RWPE1 (cell line): ENCODE data around the gene NAA30.

Experiments
- CTCF ChIA-PET: fragments of 350-600 bp; sonication (Branson Sonifier 250); formaldehyde crosslinking; extraction: SDS; loops from one replicate; lab custom pipeline; 2021; lab: Yijun Ruan, JAX
- POLR2A ChIA-PET: fragments of 400-600 bp; formaldehyde crosslinking; extraction: SDS; loops from one replicate; lab custom pipeline; 2020; ENCODE audit warnings: antibody characterized with exemption; ENCODE audit not compliant: low non-redundant PET; lab: Yijun Ruan, JAX
- DNase-seq: peaks from one replicate; pipeline ENCODE4 v3.0.0; 2012; ENCODE audit warnings: low spot score
- H3K27ac ChIP-seq: fragments of 450-650 bp; 2 replicates; pipeline ENCODE4 v1.5.1; 2017
- TF ChIP-seq, protein P1 (sequence below): fragments of 450-650 bp; conservative IDR thresholded peaks from 2 replicates; pipeline ENCODE4 v1.5.1; 2017; ENCODE audit warnings: low read depth, mild to moderate bottlenecking

Gene NAA30

DNA sequence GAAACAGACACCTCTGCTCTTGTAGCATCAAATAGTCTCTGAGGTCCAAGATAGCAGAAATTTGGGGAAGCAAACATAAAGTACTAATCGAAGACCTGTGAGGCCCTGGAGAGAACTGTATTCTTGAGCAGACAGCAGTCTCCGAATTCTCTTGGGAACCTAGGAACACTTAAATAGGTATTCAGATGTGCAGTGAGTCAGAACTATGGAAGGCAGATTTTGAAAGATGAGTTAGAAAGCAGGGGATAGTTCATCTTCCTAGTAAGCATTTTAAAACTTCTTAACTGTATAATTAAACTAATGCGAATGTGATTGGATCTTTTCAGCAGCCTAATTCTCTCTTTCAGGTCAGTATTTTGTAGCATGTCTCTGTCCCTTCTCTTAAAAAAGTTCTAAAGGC is 30.6 kb downstream of the NAA30 start:
- TF ChIP-seq, protein P1, sequence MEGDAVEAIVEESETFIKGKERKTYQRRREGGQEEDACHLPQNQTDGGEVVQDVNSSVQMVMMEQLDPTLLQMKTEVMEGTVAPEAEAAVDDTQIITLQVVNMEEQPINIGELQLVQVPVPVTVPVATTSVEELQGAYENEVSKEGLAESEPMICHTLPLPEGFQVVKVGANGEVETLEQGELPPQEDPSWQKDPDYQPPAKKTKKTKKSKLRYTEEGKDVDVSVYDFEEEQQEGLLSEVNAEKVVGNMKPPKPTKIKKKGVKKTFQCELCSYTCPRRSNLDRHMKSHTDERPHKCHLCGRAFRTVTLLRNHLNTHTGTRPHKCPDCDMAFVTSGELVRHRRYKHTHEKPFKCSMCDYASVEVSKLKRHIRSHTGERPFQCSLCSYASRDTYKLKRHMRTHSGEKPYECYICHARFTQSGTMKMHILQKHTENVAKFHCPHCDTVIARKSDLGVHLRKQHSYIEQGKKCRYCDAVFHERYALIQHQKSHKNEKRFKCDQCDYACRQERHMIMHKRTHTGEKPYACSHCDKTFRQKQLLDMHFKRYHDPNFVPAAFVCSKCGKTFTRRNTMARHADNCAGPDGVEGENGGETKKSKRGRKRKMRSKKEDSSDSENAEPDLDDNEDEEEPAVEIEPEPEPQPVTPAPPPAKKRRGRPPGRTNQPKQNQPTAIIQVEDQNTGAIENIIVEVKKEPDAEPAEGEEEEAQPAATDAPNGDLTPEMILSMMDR = no peak

DNA sequence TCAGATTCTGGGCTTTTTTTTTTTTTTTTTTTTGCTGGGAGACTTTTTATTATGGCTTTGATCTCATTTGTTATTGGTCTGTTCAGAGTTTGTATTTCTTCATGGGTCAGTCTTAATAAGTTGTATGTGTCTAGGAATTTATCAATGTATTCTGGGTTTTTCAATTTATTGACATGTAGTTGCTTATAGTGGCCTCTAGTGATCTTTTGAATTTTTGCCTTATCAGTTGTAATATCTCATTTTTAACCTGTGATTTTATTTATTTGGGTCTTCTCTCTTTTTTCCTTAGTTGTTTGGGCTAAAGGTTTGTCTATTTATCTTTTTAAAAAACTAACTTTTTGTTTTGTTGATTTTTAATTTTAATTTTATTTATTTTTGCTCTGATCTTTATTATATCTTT is 45.5 kb downstream of the NAA30 start:
- H3K27ac ChIP-seq = no peak overlapping the region
- ChIA-PET CTCF (no interaction called here), POLR2A (no interaction called here)
- TF ChIP-seq, protein P1 = no peak
- no peak for DNase-seq

More for the DNA sequence above, 30.6 kb downstream of the NAA30 start:
- ChIA-PET POLR2A (no interaction called here), CTCF (no interaction called here)
- no peak overlapping the region for H3K27ac ChIP-seq
- no peak for DNase-seq

DNA sequence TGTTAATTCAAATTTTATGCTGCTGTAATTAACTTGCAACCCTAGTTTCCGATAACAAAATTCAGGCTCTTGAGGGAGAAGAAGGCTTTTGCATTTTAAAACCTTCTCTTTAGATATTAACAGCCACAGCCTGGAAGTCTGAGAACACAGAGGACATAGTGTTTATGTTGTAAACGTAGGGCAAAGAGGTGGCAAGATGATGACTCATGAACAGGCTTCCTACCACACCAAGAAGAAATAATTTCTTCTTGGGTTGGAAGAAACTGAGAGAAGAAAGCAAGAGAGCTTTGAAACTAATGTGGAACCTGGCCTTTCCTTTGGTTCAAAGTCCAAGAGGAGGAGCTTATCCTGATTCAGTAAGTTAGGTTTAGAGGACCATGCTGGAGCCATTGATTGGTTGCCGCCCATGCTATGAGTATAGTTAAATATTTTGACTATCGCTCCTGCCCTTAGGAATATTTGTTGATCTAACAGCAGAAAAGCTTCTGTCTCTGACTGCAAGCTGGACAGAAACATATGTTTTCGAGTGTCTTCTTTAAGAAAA is 71.5 kb downstream of the NAA30 start:
- CTCF ChIA-PET = no interaction called here
- POLR2A ChIA-PET = no interaction called here
- TF ChIP-seq, protein P1 = no peak
- H3K27ac ChIP-seq = no peak overlapping the region
- DNase-seq = no peak

DNA sequence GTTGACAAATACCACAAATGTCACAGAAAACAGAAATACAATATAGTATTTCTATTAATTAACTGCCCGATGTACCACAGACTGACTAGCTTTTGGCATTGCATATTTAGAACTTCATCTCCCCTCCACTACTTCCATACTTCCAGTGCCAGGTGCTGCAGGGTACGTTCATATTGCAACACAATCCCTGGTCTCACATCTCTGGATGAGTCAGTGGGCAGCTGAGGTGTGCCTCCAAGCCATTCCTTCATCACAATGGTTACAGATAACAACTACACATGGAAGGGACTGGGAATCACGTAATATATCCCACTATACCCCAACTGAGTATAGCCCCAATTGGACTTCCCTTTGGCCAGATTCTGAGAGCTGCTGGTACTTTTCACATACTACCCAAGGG is 72.2 kb downstream of the NAA30 start:
- ChIA-PET POLR2A (no interaction called here), CTCF (no interaction called here)
- peak; percentile 45 for DNase-seq
- TF ChIP-seq, protein P1 = no peak
- H3K27ac ChIP-seq = no peak overlapping the region

DNA sequence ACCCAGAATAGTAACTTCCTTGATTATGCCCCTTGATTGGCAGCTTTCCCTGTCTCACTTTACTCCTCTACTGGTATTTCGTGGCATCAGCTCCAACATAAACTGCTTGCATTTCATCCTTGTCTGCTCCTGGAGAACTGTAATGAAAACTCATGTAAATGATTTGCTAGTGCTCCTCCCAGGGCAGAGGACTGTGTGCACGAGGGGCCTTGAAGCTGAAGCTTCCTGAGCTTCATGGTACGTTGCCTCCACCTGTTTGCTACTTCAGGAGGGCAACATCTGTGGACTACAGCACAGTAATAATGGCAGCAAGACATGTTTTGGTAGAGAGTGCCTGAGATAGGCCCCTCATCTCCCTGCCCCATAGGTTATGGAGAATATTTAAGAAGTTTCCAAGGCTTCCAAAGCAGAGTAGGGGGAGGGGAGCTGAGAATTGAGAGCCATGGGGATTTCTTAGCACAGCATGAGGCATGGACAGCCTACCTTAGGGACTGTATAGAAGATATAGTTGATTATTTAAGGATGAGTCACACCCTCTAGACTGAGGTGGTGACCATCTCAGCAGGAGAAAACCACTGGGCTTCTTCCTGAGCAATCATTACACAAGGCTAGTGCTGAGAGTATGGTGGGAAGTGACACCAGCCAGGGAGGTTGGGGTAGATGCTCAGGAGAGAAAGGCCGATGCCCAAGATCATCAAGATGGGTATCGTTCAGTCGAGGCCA is 73.8 kb downstream of the NAA30 start:
- POLR2A ChIA-PET = interaction anchor here (0.6 kb wide), 1 partner anchor 1166 kb away, joined by 3 read pairs; no protein-coding TSS in a partner anchor
- no peak overlapping the region for H3K27ac ChIP-seq
- CTCF ChIA-PET = interaction anchor here (0.7 kb wide), 1 partner anchor 272 kb away, joined by 3 read pairs; no protein-coding TSS in a partner anchor
- TF ChIP-seq, protein P1 = no peak
- no peak for DNase-seq
